ENCODE measurements around the gene TRIM2. TPM values are rescaled to one million over a fixed set of nuclear protein-coding genes. Genes with fewer than 3 reads are reported as not detected.

TRIM2 gene
- total RNA-seq, 1 donor from 2014 or later, result 12.6 TPM

GRCh38 chr4:153249199-153250041, 45.2 kb downstream of the TRIM2 start:
- peak; percentile 75 for DNase-seq

GRCh38 chr4:153252122-153252521, 47.9 kb downstream of the TRIM2 start:
- no peak for DNase-seq

GRCh38 chr4:153255233-153255632, 51.0 kb downstream of the TRIM2 start:
- DNase-seq, result no peak

- DNase-seq, result peak; percentile 29
These were observed 52.9 kb downstream of the TRIM2 start for GRCh38 chr4:153257151-153257620.

GRCh38 chr4:153257991-153258390, 53.7 kb downstream of the TRIM2 start:
- DNase-seq, result no peak

- DNase-seq, result no peak
These were observed 54.5 kb downstream of the TRIM2 start for GRCh38 chr4:153258750-153259149.

- DNase-seq, result no peak
These were observed 55.4 kb downstream of the TRIM2 start for GRCh38 chr4:153259661-153260060.

GRCh38 chr4:153260132-153260531, 55.9 kb downstream of the TRIM2 start:
- no peak for DNase-seq

GRCh38 chr4:153260553-153261300, 56.5 kb downstream of the TRIM2 start:
- peak; percentile 55 for DNase-seq

GRCh38 chr4:153261461-153261860, 57.2 kb downstream of the TRIM2 start:
- no peak for DNase-seq

- no peak for DNase-seq
These were observed 57.7 kb downstream of the TRIM2 start for GRCh38 chr4:153261914-153262313.

GRCh38 chr4:153265306-153266047, 61.2 kb downstream of the TRIM2 start:
- DNase-seq, result no peak

GRCh38 chr4:153266988-153267387, 62.7 kb downstream of the TRIM2 start:
- peak; percentile 32 for DNase-seq

GRCh38 chr4:153267890-153268289, 63.6 kb downstream of the TRIM2 start:
- DNase-seq, result no peak

- no peak for DNase-seq
These were observed 64.1 kb downstream of the TRIM2 start for GRCh38 chr4:153268295-153268694.

GRCh38 chr4:153269218-153269990, 65.2 kb downstream of the TRIM2 start:
- DNase-seq, result no peak

GRCh38 chr4:153270361-153270760, 66.1 kb downstream of the TRIM2 start:
- no peak for DNase-seq

GRCh38 chr4:153271820-153272219, 67.6 kb downstream of the TRIM2 start:
- DNase-seq, result no peak

- DNase-seq, result no peak
These were observed 69.5 kb downstream of the TRIM2 start for GRCh38 chr4:153273751-153274150.

GRCh38 chr4:153274967-153275366, 70.7 kb downstream of the TRIM2 start:
- DNase-seq, result no peak

- DNase-seq, result no peak
These were observed 71.4 kb downstream of the TRIM2 start for GRCh38 chr4:153275380-153276276.

Measured in dermis blood vessel endothelial cell (primary cell).